IMR-90 (cell line): ENCODE measurements around the gene GUCY2C. TPM values are rescaled to one million over a fixed set of nuclear protein-coding genes. Genes with fewer than 3 reads are reported as not detected.

Experiments used
- ATAC-seq: fragments of 200-7000 bp; cut with Tn5 transposase; 2 replicates; pipeline ENCODE4 v1.9.1; 2020; ENCODE audit warnings: low read depth, mild to moderate bottlenecking, moderate library complexity
- BruUV-seq: library from RNA; stranded (reverse); fragments of 400-500 nt; replicated peaks from 2 replicates; lab custom pipeline; 2021; lab: Mats Ljungman, UMichigan
- CTCF ChIA-PET: fragments of 300-600 bp; formaldehyde crosslinking; extraction: SDS; loops from one replicate; lab custom pipeline; 2021; ENCODE audit warnings: antibody characterized with exemption; lab: Yijun Ruan, JAX
- POLR2A ChIA-PET: fragments of 300-600 bp; sonication (Branson Sonifier 250); formaldehyde crosslinking; loops from one replicate; lab custom pipeline; 2022; ENCODE audit warnings: antibody characterized with exemption; ENCODE audit not compliant: unreplicated experiment; lab: Charles Lee
- DNase-seq: peaks from one replicate; pipeline ENCODE4 v3.0.0; 2013
- H2AFZ ChIP-seq: replicated peaks from 2 replicates; pipeline ENCODE3; 2013; ENCODE audit warnings: low read length, mild to moderate bottlenecking; ENCODE audit not compliant: poor library complexity
- H2AK5ac ChIP-seq: 2 replicates; pipeline ENCODE4 v1.6.1; 2013; ENCODE audit warnings: low read depth, low read length, inconsistent platforms
- H2AK9ac ChIP-seq: replicated peaks from 2 replicates; pipeline ENCODE3; 2013; ENCODE audit warnings: mild to moderate bottlenecking, low read depth, low read length, moderate library complexity; ENCODE audit not compliant: poor library complexity
- H2BK120ac ChIP-seq: 2 replicates; pipeline ENCODE4 v1.6.1; 2013; ENCODE audit warnings: low read depth, low read length, inconsistent platforms
- H2BK15ac ChIP-seq: 3 replicates; pipeline ENCODE4 v1.6.1; 2013; ENCODE audit warnings: low read depth, low read length, inconsistent platforms
- H2BK20ac ChIP-seq: 2 replicates; pipeline ENCODE4 v1.6.1; 2013; ENCODE audit warnings: low read depth, mild to moderate bottlenecking, inconsistent platforms, low read length, moderate library complexity
- H2BK5ac ChIP-seq: 2 replicates; pipeline ENCODE4 v1.6.1; 2013; ENCODE audit warnings: mild to moderate bottlenecking, low read depth, low read length, inconsistent platforms; ENCODE audit not compliant: poor library complexity, severe bottlenecking
- H3K14ac ChIP-seq: replicated peaks from 2 replicates; pipeline ENCODE4 v1.6.1; 2013; ENCODE audit warnings: low read depth, low read length, inconsistent platforms
- H3K18ac ChIP-seq: 2 replicates; pipeline ENCODE4 v1.6.1; 2013; ENCODE audit warnings: low read depth, low read length, control low read depth
- H3K23ac ChIP-seq: 2 replicates; pipeline ENCODE4 v1.6.1; 2013; ENCODE audit warnings: low read depth, low read length, inconsistent platforms
- H3K27ac ChIP-seq: 2 replicates; pipeline ENCODE4 v1.5.1; 2013; ENCODE audit warnings: mild to moderate bottlenecking, control low read depth, low read length; ENCODE audit not compliant: insufficient read depth
- H3K27me3 ChIP-seq: 2 replicates; pipeline ENCODE4 v1.6.1; 2013; ENCODE audit warnings: low read length; ENCODE audit not compliant: control insufficient read depth, insufficient read depth
- H3K36me3 ChIP-seq: 2 replicates; pipeline ENCODE4 v1.6.1; 2013; ENCODE audit warnings: low read length, mixed read lengths; ENCODE audit not compliant: control insufficient read depth, insufficient read depth
- H3K4ac ChIP-seq: 2 replicates; pipeline ENCODE4 v1.6.1; 2013; ENCODE audit warnings: low read depth, low read length, inconsistent platforms
- H3K4me1 ChIP-seq: 2 replicates; pipeline ENCODE4 v1.6.1; 2013; ENCODE audit warnings: low read length, mixed read lengths; ENCODE audit not compliant: control insufficient read depth, insufficient read depth
- H3K4me2 ChIP-seq: 2 replicates; pipeline ENCODE4 v1.6.1; 2013; ENCODE audit warnings: low read depth, mild to moderate bottlenecking, control low read depth, low read length, moderate library complexity
- H3K4me3 ChIP-seq: 2 replicates; pipeline ENCODE4 v1.5.1; 2013; ENCODE audit warnings: low read depth, mild to moderate bottlenecking, control low read depth, low read length, moderate library complexity; ENCODE audit not compliant: insufficient read depth
- H3K56ac ChIP-seq: 2 replicates; pipeline ENCODE4 v1.6.1; 2013; ENCODE audit warnings: low read length, inconsistent platforms; ENCODE audit not compliant: insufficient read depth; ENCODE audit errors: extremely low read depth
- H3K79me1 ChIP-seq, 2 experiments: 2 replicates each; pipeline ENCODE4 v1.6.1; 2013; ENCODE audit warnings: low read length in 2 of 2, inconsistent platforms in 1 of 2, low read depth in 1 of 2
- H3K9ac ChIP-seq: 2 replicates; pipeline ENCODE4 v1.6.1; 2013; ENCODE audit warnings: low read depth, low read length, control low read depth
- H3K9me1 ChIP-seq: 2 replicates; pipeline ENCODE4 v1.6.1; 2013; ENCODE audit warnings: low read length, inconsistent platforms; ENCODE audit not compliant: insufficient read depth
- H3K9me3 ChIP-seq: 2 replicates; pipeline ENCODE4 v1.6.1; 2013; ENCODE audit warnings: low read length; ENCODE audit not compliant: control insufficient read depth, insufficient read depth
- H4K20me1 ChIP-seq: 2 replicates; pipeline ENCODE4 v1.6.1; 2013; ENCODE audit warnings: low read length, inconsistent platforms; ENCODE audit not compliant: insufficient read depth
- H4K5ac ChIP-seq: 2 replicates; pipeline ENCODE4 v1.6.1; 2013; ENCODE audit warnings: mild to moderate bottlenecking, low read depth, low read length, control low read depth
- H4K8ac ChIP-seq, 2 experiments: 2 replicates each; pipeline ENCODE4 v1.6.1; 2013; ENCODE audit warnings: low read depth in 2 of 2, low read length in 2 of 2, control low read depth in 1 of 2, inconsistent platforms in 1 of 2
- H4K91ac ChIP-seq: 2 replicates; pipeline ENCODE4 v1.6.1; 2013; ENCODE audit warnings: low read depth, low read length, inconsistent platforms; ENCODE audit not compliant: insufficient read depth
- BHLHE40 ChIP-seq: fragments of 150-350 bp; IDR thresholded peaks from 2 replicates; pipeline ENCODE4 v1.6.1; 2016; ENCODE audit warnings: mild to moderate bottlenecking, low read depth, low read length
- CEBPB ChIP-seq: IDR thresholded peaks from 2 replicates; pipeline ENCODE4 v1.6.1; 2012; ENCODE audit warnings: low read depth, low read length, improper control_type of control experiment
- CHD1 ChIP-seq: IDR thresholded peaks from 2 replicates; pipeline ENCODE4 v1.6.1; 2012; ENCODE audit warnings: low read depth, low read length, improper control_type of control experiment
- CTCF ChIP-seq: conservative IDR thresholded peaks from 2 replicates; pipeline ENCODE4 v1.5.1; 2012; ENCODE audit warnings: mild to moderate bottlenecking, low read depth, low read length, improper control_type of control experiment
- ELK1 ChIP-seq: fragments of 150-350 bp; IDR thresholded peaks from 2 replicates; pipeline ENCODE4 v1.6.1; 2016; ENCODE audit warnings: low read depth, mild to moderate bottlenecking, low read length, moderate library complexity, borderline replicate concordance
- FOS ChIP-seq: fragments of 150-350 bp; IDR thresholded peaks from 2 replicates; pipeline ENCODE4 v1.6.1; 2016; ENCODE audit warnings: low read depth, low read length
- MAFK ChIP-seq: IDR thresholded peaks from 2 replicates; pipeline ENCODE4 v1.6.1; 2012; ENCODE audit warnings: low read depth, low read length, improper control_type of control experiment
- MAZ ChIP-seq: IDR thresholded peaks from 2 replicates; pipeline ENCODE4 v1.6.1; 2012; ENCODE audit warnings: low read depth, mild to moderate bottlenecking, low read length, improper control_type of control experiment, moderate library complexity, borderline replicate concordance
- MXI1 ChIP-seq: IDR thresholded peaks from 2 replicates; pipeline ENCODE4 v1.6.1; 2012; ENCODE audit warnings: low read depth, mild to moderate bottlenecking, low read length, moderate library complexity, borderline replicate concordance
- NFE2L2 ChIP-seq: fragments of 150-350 bp; IDR thresholded peaks from 2 replicates; pipeline ENCODE4 v1.6.1; 2016; ENCODE audit warnings: low read depth, mild to moderate bottlenecking, low read length
- POLR2A ChIP-seq: IDR thresholded peaks from 2 replicates; pipeline ENCODE4 v1.6.1; 2012; ENCODE audit warnings: mild to moderate bottlenecking, low read depth, low read length
- RAD21 ChIP-seq: IDR thresholded peaks from 2 replicates; pipeline ENCODE4 v1.6.1; 2012; ENCODE audit warnings: low read length, improper control_type of control experiment
- RCOR1 ChIP-seq: IDR thresholded peaks from 2 replicates; pipeline ENCODE4 v1.6.1; 2012; ENCODE audit warnings: mild to moderate bottlenecking, low read length, improper control_type of control experiment; ENCODE audit not compliant: insufficient replicate concordance
- RFX5 ChIP-seq: IDR thresholded peaks from 2 replicates; pipeline ENCODE4 v1.8.0; 2012; ENCODE audit warnings: low read depth, mild to moderate bottlenecking, low read length, moderate library complexity
- SMC3 ChIP-seq: fragments of 150-350 bp; IDR thresholded peaks from 2 replicates; pipeline ENCODE4 v1.6.1; 2016; ENCODE audit warnings: low read depth, mild to moderate bottlenecking, antibody characterized with exemption, low read length, moderate library complexity
- USF2 ChIP-seq: fragments of 150-350 bp; IDR thresholded peaks from 2 replicates; pipeline ENCODE4 v1.6.1; 2017; ENCODE audit warnings: mild to moderate bottlenecking, antibody characterized with exemption, low read length, low read depth
- WGBS, 2 experiments: methylation state at CpG; one replicate each; pipeline versions ENCODE4 v1.1.5 to v1.1.7; 2013; ENCODE audit warnings: missing lambda C conversion rate in 2 of 2; ENCODE audit not compliant: insufficient read length in 1 of 2; ENCODE audit errors: extremely low coverage in 2 of 2; 5-methylcytosine and 5-hydroxymethylcytosine counted together
- dilution Hi-C: fragments of 300-500 bp; cut with HindIII; formaldehyde crosslinking; loops from one replicate; pipeline ENCODE4 v1.14.3; 2018; ENCODE audit warnings: low sequenced_read_pairs; ENCODE audit not compliant: unreplicated experiment
- in situ Hi-C: fragments of 300-500 bp; cut with MboI; formaldehyde crosslinking; loops from 3 replicates; pipeline ENCODE4 v1.14.3; 2019; ENCODE audit warnings: low sequenced_read_pairs, inconsistent platforms, mixed read lengths
- intact Hi-C: fragments of 100-400 bp; cut with micrococcal nuclease; formaldehyde crosslinking; loops from 2 replicates; pipeline ENCODE4 v1.10.0; 2022
- polyA plus RNA-seq, 3 experiments: library from polyadenylated mRNA; depleted of rRNA; stranded (reverse); fragments of >200 nt; gene quantifications; 2 replicates each; pipeline ENCODE4 v1.2.3, GENCODE V29; 2012; ENCODE audit warnings: low replicate concordance in 1 of 3
- total RNA-seq: library from RNA; depleted of rRNA; stranded (reverse); fragments of >200 nt; gene quantifications from 2 replicates; pipeline ENCODE4 v1.2.3, GENCODE V29; 2012

Gene GUCY2C
- total and polyA plus RNA-seq, 2 of the 4 experiments (the other 2 are of a cell fraction) = not detected

GRCh38 chr12:14741942-14742341 lies 45.5 kb upstream of the GUCY2C start:
- Histone ChIP-seq H3K9ac (no peak overlapping the region), H4K5ac (no peak overlapping the region), H3K36me3 (no peaks in the 10 kb centered on the region), H2BK20ac (no peak overlapping the region), H2BK120ac (no peak overlapping the region), H3K9me1 (no peaks in the 10 kb centered on the region), H3K4me2 (no peak overlapping the region), H2AFZ (no peak overlapping the region), H3K27me3 (no peaks in the 10 kb centered on the region), H2AK9ac (no peak overlapping the region), H2AK5ac (no peak overlapping the region), H2BK5ac (no peak overlapping the region), H4K20me1 (no peaks in the 10 kb centered on the region), H4K8ac (no peak overlapping the region), H4K91ac (no peak overlapping the region), H3K79me1 (no peaks in the 10 kb centered on the region), H3K4ac (no peak overlapping the region), H3K27ac (no peak overlapping the region), H3K56ac (no peak overlapping the region), H3K18ac (no peak overlapping the region), H3K4me1 (no peaks in the 10 kb centered on the region), H2BK15ac (no peak overlapping the region), H3K9me3 (no peaks in the 10 kb centered on the region), H3K4me3 (no peak overlapping the region), H3K23ac (no peak overlapping the region), H3K14ac (no peak overlapping the region)
- no CpG with 5 or more reads among the region's 2 CpGs for WGBS, 2 experiments
- no peak for ATAC-seq
- intact Hi-C loops = no loop called here
- BruUV-seq = no TSS peak
- CTCF ChIA-PET = no interaction called here
- TF ChIP-seq MXI1 (no peak), ELK1 (no peak), RAD21 (no peak), RCOR1 (no peak), CTCF (no peak), FOS (no peak), NFE2L2 (no peak), POLR2A (no peak), BHLHE40 (no peak), CHD1 (no peak), MAFK (no peak), MAZ (no peak), USF2 (no peak), RFX5 (no peak), SMC3 (no peak), CEBPB (no peak)
- DNase-seq = no peak
- in situ Hi-C loops = no loop called here
- dilution Hi-C loops = no loop called here
- POLR2A ChIA-PET = no interaction called here
